Naive B cell (primary cell): Measurements from ENCODE around the gene GAN. TPM values are rescaled to one million over a fixed set of nuclear protein-coding genes. Genes with fewer than 3 reads are reported as not detected.

Source experiments
- ATAC-seq, 2 donors: fragments of 150-1000 bp; cut with Tn5 transposase; 2 replicates each; pipeline ENCODE4 v1.10.0; 2021; ENCODE audit warnings: low read depth in 2 of 2, mild to moderate bottlenecking in 2 of 2, moderate library complexity in 2 of 2
- DNase-seq: peaks from one replicate; pipeline ENCODE4 v3.0.0; 2022
- H3K27ac Mint-ChIP-seq, 6 donors: one replicate each; pipeline ENCODE4 v1.8.0; 2020 to 2022; ENCODE audit warnings: mild to moderate bottlenecking in 6 of 6, mixed read lengths in 6 of 6, moderate library complexity in 5 of 6, inconsistent platforms in 2 of 6
- H3K27me3 Mint-ChIP-seq, 3 donors: one replicate each; pipeline ENCODE4 v1.8.0; 2021 to 2022; ENCODE audit warnings: mixed read lengths in 3 of 3, mild to moderate bottlenecking in 1 of 3
- H3K36me3 Mint-ChIP-seq, 2 donors: one replicate each; pipeline ENCODE4 v1.8.0; 2020 to 2022; ENCODE audit warnings: mixed read lengths in 2 of 2, inconsistent platforms in 1 of 2, mild to moderate bottlenecking in 1 of 2
- H3K4me1 Mint-ChIP-seq, 3 donors: one replicate each; pipeline ENCODE4 v1.8.0; 2020 to 2022; ENCODE audit warnings: mixed read lengths in 3 of 3, inconsistent platforms in 1 of 3, mild to moderate bottlenecking in 1 of 3, moderate library complexity in 1 of 3
- H3K4me3 Mint-ChIP-seq, 8 donors: one replicate each; pipeline ENCODE4 v1.8.0; 2020 to 2022; ENCODE audit warnings: mild to moderate bottlenecking in 8 of 8, mixed read lengths in 8 of 8, moderate library complexity in 8 of 8, inconsistent platforms in 2 of 8
- H3K9me3 Mint-ChIP-seq, 7 donors: one replicate each; pipeline ENCODE4 v1.8.0; 2020 to 2022; ENCODE audit warnings: mixed read lengths in 7 of 7, mild to moderate bottlenecking in 5 of 7, inconsistent platforms in 2 of 7, moderate library complexity in 1 of 7
- polyA plus RNA-seq, 6 donors: library from polyadenylated mRNA; unstranded; fragments of 300-500 nt; fragmentation: Illumina TruSeq; gene quantifications; one replicate each; pipeline ENCODE4 v1.2.3, GENCODE V29; 2021; ENCODE audit warnings: low read depth in 6 of 6

Gene GAN
- polyA plus RNA-seq, 6 donors from 2014 or later: 0.49 to 2.5 (median 1.6) TPM

- Mint-ChIP-seq H3K9me3 (no peaks in the 10 kb centered on the region), H3K36me3 (no peaks in the 10 kb centered on the region), H3K4me1 (no peaks in the 10 kb centered on the region), H3K27me3 (peaks cover 0 to 4% (median 0%) of the 10 kb centered on the region in 3 donors), H3K27ac (no peak overlapping the region), H3K4me3 (no peak overlapping the region)
- ATAC-seq (no peak), DNase-seq (no peak)
These were observed 31.7 kb upstream of the GAN start for GRCh38 chr16:81283044-81283443.

DNA sequence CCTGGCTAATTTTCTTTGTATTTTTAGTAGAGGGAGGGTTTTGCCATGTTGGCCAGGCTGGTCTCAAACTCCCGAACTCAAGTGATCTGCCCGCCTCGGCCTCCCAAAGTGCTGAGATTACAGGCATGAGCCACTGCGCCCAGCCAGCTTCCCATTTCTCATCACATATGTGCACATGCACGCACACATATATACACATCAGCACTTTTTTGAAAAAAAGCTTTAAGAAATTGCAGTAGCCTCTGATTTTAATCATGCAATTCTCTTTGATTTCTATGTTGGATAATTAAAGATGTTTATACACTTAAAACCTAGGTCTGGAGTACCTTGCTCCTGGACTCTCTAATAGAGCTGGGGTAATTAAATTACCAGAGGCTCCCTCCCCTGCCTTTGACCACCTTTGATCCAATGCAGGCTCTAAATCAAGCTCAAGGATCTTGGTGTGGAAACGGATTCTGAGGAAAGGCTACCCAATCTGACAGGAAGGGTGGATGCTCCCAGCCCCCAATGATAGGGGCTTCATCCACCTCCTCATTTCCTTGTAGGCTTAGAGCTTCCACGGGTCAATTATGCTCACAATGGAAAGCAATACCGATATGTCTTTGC, 29.7 kb upstream of the GAN start:
- Mint-ChIP-seq H3K27ac (no peak overlapping the region), H3K36me3 (no peaks in the 10 kb centered on the region), H3K4me3 (no peak overlapping the region), H3K27me3 (peaks cover 0 to 4% (median 3%) of the 10 kb centered on the region in 3 donors), H3K9me3 (no peaks in the 10 kb centered on the region), H3K4me1 (no peaks in the 10 kb centered on the region)
- no peak for ATAC-seq
- no peak for DNase-seq

GRCh38 chr16:81286190-81286589, 28.6 kb upstream of the GAN start:
- Mint-ChIP-seq H3K27ac (no peak overlapping the region), H3K4me1 (no peaks in the 10 kb centered on the region), H3K36me3 (no peaks in the 10 kb centered on the region), H3K9me3 (no peaks in the 10 kb centered on the region), H3K4me3 (no peak overlapping the region), H3K27me3 (peaks cover 0 to 6% (median 4%) of the 10 kb centered on the region in 3 donors)
- ATAC-seq: no peak
- DNase-seq: no peak

- Mint-ChIP-seq H3K36me3 (no peaks in the 10 kb centered on the region), H3K4me1 (no peaks in the 10 kb centered on the region), H3K9me3 (no peaks in the 10 kb centered on the region), H3K27me3 (peaks cover 9 to 26% (median 10%) of the 10 kb centered on the region in 3 donors), H3K4me3 (no peak overlapping the region), H3K27ac (no peak overlapping the region)
- ATAC-seq: no peak
- DNase-seq: no peak
These were observed 23.6 kb upstream of the GAN start for GRCh38 chr16:81291117-81291516.

GRCh38 chr16:81292936-81293335, 21.8 kb upstream of the GAN start:
- Mint-ChIP-seq H3K4me3 (no peak overlapping the region), H3K27me3 (peaks cover 9 to 33% (median 10%) of the 10 kb centered on the region in 3 donors), H3K36me3 (no peaks in the 10 kb centered on the region), H3K27ac (peak overlapping the region in 1 of 6 donors; percentile 71), H3K4me1 (no peaks in the 10 kb centered on the region), H3K9me3 (peaks cover 0 to 1% (median 0%) of the 10 kb centered on the region in 7 donors)
- no peak for ATAC-seq
- DNase-seq: no peak

GRCh38 chr16:81293909-81294802, 20.6 kb upstream of the GAN start:
- Mint-ChIP-seq H3K4me3 (no peak overlapping the region), H3K4me1 (no peaks in the 10 kb centered on the region), H3K27ac (no peak overlapping the region), H3K9me3 (peaks cover 0 to 1% (median 0%) of the 10 kb centered on the region in 7 donors), H3K27me3 (peaks cover 9 to 33% (median 10%) of the 10 kb centered on the region in 3 donors), H3K36me3 (no peaks in the 10 kb centered on the region)
- DNase-seq: no peak
- no peak for ATAC-seq

GRCh38 chr16:81296631-81297030, 18.1 kb upstream of the GAN start:
- Mint-ChIP-seq H3K36me3 (no peaks in the 10 kb centered on the region), H3K4me1 (no peaks in the 10 kb centered on the region), H3K9me3 (peaks cover 0 to 1% (median 0%) of the 10 kb centered on the region in 7 donors), H3K27me3 (peaks cover 9 to 27% (median 10%) of the 10 kb centered on the region in 3 donors), H3K4me3 (no peak overlapping the region), H3K27ac (no peak overlapping the region)
- DNase-seq: no peak
- no peak for ATAC-seq

- Mint-ChIP-seq H3K36me3 (no peaks in the 10 kb centered on the region), H3K4me1 (peaks cover 13 to 16% (median 14%) of the 10 kb centered on the region in 3 donors), H3K9me3 (no peaks in the 10 kb centered on the region), H3K4me3 (no peak overlapping the region), H3K27me3 (no peaks in the 10 kb centered on the region), H3K27ac (no peak overlapping the region)
- DNase-seq (no peak), ATAC-seq (no peak)
These were observed 7.0 kb upstream of the GAN start for GRCh38 chr16:81307770-81308169.

- ATAC-seq (no peak), DNase-seq (no peak)
- Mint-ChIP-seq H3K36me3 (no peaks in the 10 kb centered on the region), H3K27ac (no peak overlapping the region), H3K4me3 (peak overlapping the region in 1 of 8 donors; percentile 41), H3K4me1 (peaks cover 24 to 35% (median 30%) of the 10 kb centered on the region in 3 donors), H3K9me3 (no peaks in the 10 kb centered on the region), H3K27me3 (no peaks in the 10 kb centered on the region)
These were observed 4.6 kb upstream of the GAN start for GRCh38 chr16:81310045-81310644.

GRCh38 chr16:81311762-81312161, 3.0 kb upstream of the GAN start:
- H3K4me3 Mint-ChIP-seq: peak overlapping the region in 2 of 8 donors; percentile 39 to 98
- ATAC-seq: no peak

GRCh38 chr16:81313701-81314602, 810 bp upstream of the GAN start:
- Mint-ChIP-seq H3K36me3 (no peaks in the 10 kb centered on the region), H3K4me3 (peak overlapping the region; percentile 90 to 100 (median 96)), H3K27me3 (no peaks in the 10 kb centered on the region), H3K9me3 (no peaks in the 10 kb centered on the region), H3K4me1 (peaks cover 24 to 38% (median 33%) of the 10 kb centered on the region in 3 donors), H3K27ac (peak overlapping the region; percentile 84 to 98 (median 96))
- DNase-seq (no peak), ATAC-seq (no peak)

More at GRCh38 chr16:81311762-81312161, 3.0 kb upstream of the GAN start:
- Mint-ChIP-seq H3K36me3 (no peaks in the 10 kb centered on the region), H3K27ac (peak overlapping the region in 2 of 6 donors; percentile 60 to 70), H3K4me1 (peaks cover 29 to 41% (median 37%) of the 10 kb centered on the region in 3 donors), H3K27me3 (no peaks in the 10 kb centered on the region), H3K9me3 (no peaks in the 10 kb centered on the region)
- no peak for DNase-seq

DNA sequence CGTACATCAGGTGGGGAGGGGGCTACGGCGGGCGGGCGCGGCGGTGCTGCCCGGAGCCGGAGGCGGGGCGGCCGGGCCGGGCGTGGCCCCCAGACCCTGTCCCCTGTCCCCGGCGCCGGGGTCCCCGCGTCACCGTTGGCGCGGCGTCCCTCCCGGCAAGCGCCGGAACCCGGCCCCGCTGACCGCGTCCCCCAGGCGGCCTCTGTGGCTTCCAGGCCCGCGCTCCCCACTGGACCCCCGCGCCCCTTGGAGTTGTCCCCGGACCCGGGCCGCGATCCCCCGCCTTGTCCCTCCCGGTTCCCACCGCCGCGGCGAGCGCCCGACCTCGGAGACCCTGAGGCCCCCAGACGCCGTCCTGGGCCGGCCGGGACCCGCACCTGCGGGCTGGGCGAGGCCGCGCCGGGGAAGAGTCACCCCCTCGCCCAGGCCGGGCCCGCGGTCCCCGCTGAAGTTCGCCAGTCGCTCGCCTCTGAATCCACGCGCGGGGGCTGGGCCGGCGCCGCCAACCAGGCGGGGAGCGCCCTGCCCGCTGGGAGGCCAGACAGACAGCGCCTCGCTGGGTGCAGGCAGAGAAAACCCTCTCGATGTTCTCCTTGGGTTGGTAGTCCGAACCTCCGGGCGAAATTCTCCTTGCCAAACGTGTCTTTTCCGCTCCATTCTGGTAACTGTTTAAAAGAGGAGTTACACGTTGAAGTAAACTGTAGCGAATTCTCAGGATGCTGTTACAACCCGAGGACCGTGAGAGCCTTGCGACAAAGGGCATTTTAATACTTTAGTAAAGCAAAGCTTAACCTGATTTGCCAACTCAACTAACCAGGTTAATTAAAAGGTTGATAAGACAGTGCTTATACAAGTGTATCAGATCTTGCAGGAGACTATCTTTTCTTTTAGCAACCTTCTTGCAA, 761 bp downstream of the GAN start:
- DNase-seq: peak; percentile 48
- no peaks in the 10 kb centered on the region for H3K36me3 Mint-ChIP-seq
- peaks cover 24 to 35% (median 35%) of the 10 kb centered on the region in 3 donors for H3K4me1 Mint-ChIP-seq
- peak; percentile 35 to 36 for ATAC-seq
- no peaks in the 10 kb centered on the region for H3K27me3 Mint-ChIP-seq
- peak overlapping the region; percentile 90 to 98 (median 94) for H3K4me3 Mint-ChIP-seq
- H3K9me3 Mint-ChIP-seq: no peaks in the 10 kb centered on the region
- peak overlapping the region in 5 of 6 donors; percentile 51 to 84 (median 83) for H3K27ac Mint-ChIP-seq
